ENCODE data around the gene GNAQ. TPM values are rescaled to one million over a fixed set of nuclear protein-coding genes. Genes with fewer than 3 reads are reported as not detected.

The GNAQ gene
- total and polyA plus RNA-seq, 2 donors (not counting 1 experiment from before 2014, with no cell fraction given), result 0.60 to 1.4 TPM

GRCh38 chr9:78025186-78025585, 6.4 kb downstream of the GNAQ start:
- Histone ChIP-seq H3K9me3 (ENCODE audit: control extremely low read depth in 1 of 3, control insufficient read depth in 2 of 3, insufficient read depth in 1 of 3, low read length in 2 of 3) (no peaks in the 10 kb centered on the region), H3K4me3 (ENCODE audit: control extremely low read depth in 1 of 5, extremely low read depth in 1 of 5, insufficient read depth in 1 of 5, low read depth in 2 of 5, low read length in 4 of 5) (no peak overlapping the region), H2AFZ (ENCODE audit: insufficient read depth, low read depth, low read length, poor library complexity, severe bottlenecking) (no peak overlapping the region), H3K27me3 (replicated peaks in 1 of 4; ENCODE audit: control extremely low read depth in 1 of 4, control insufficient read depth in 3 of 4, insufficient read depth in 4 of 4, low read length in 3 of 4) (peaks cover 0 to 30% (median 11%) of the 10 kb centered on the region in 4 experiments), H3K27ac (ENCODE audit: low read length in 2 of 2) (no peak overlapping the region), H3K79me2 (ENCODE audit: control insufficient read depth, insufficient read depth, low read length) (no peaks in the 10 kb centered on the region), H4K20me1 (ENCODE audit: control insufficient read depth, insufficient read depth, low read length, poor library complexity, severe bottlenecking) (no peaks in the 10 kb centered on the region), H3K9ac (ENCODE audit: low read length) (no peak overlapping the region), H3K4me1 (ENCODE audit: control insufficient read depth in 2 of 2, insufficient read depth in 2 of 2, low read length in 2 of 2) (peaks cover 11 to 14% of the 10 kb centered on the region in 2 donors), H3K4me2 (replicated peaks; ENCODE audit: low read depth, low read length, poor library complexity, severe bottlenecking) (no peak overlapping the region), H3K36me3 (replicated peaks in 1 of 2; ENCODE audit: control extremely low read depth in 1 of 2, control insufficient read depth in 1 of 2, extremely low read depth in 1 of 2, insufficient read depth in 2 of 2, low read length in 1 of 2) (no peaks in the 10 kb centered on the region)
- Mint-ChIP-seq H3K27ac (no peak overlapping the region), H3K4me3 (no peak overlapping the region), H3K27me3 (peaks cover 59% of the 10 kb centered on the region), H3K9me3 (ENCODE audit: insufficient read depth) (no peaks in the 10 kb centered on the region), H3K4me1 (peaks cover 15% of the 10 kb centered on the region)
- TF ChIP-seq EZH2 (IDR thresholded peaks at IDR 0.05; ENCODE audit: borderline replicate concordance, insufficient read depth, low read depth, low read length, poor library complexity, severe bottlenecking) (no peak), CTCF (IDR thresholded peaks at IDR 0.05) (no peak)
- DNase-seq (no peak), ATAC-seq (ENCODE audit: low read depth) (no peak)
- ChIA-PET CTCF (no interaction called here), POLR2A (no interaction called here)
- WGBS (ENCODE audit: insufficient coverage), result 90% methylated on average over 4 of the region's 7 CpGs
- intact Hi-C loops (cut with micrococcal nuclease), result no loop called here

- peak overlapping the region; percentile 51 for H3K4me2 ChIP-seq (replicated peaks; ENCODE audit: low read depth, low read length, poor library complexity, severe bottlenecking)
- TF ChIP-seq CTCF (IDR thresholded peaks at IDR 0.05), result no peak
- TF ChIP-seq EZH2 (IDR thresholded peaks at IDR 0.05; ENCODE audit: borderline replicate concordance, insufficient read depth, low read depth, low read length, poor library complexity, severe bottlenecking), result no peak
- no peaks in the 10 kb centered on the region for H4K20me1 ChIP-seq (ENCODE audit: control insufficient read depth, insufficient read depth, low read length, poor library complexity, severe bottlenecking)
- no peaks in the 10 kb centered on the region for H3K79me2 ChIP-seq (ENCODE audit: control insufficient read depth, insufficient read depth, low read length)
- H3K4me1 ChIP-seq (ENCODE audit: control insufficient read depth in 2 of 2, insufficient read depth in 2 of 2, low read length in 2 of 2), result peaks cover 7 to 10% of the 10 kb centered on the region in 2 donors
- Mint-ChIP-seq H3K4me3 (peak overlapping the region; percentile 42), H3K27me3 (peaks cover 45% of the 10 kb centered on the region), H3K27ac (no peak overlapping the region), H3K4me1 (peaks cover 9% of the 10 kb centered on the region), H3K9me3 (ENCODE audit: insufficient read depth) (no peaks in the 10 kb centered on the region)
- 3% methylated on average over 4 of the region's 5 CpGs for whole genome bisulfite sequencing (ENCODE audit: insufficient coverage)
- intact Hi-C loops (cut with micrococcal nuclease), result no loop called here
- H3K4me3 ChIP-seq (ENCODE audit: control extremely low read depth in 1 of 5, extremely low read depth in 1 of 5, insufficient read depth in 1 of 5, low read depth in 2 of 5, low read length in 4 of 5), result no peak overlapping the region
- H3K9me3 ChIP-seq (ENCODE audit: control extremely low read depth in 1 of 3, control insufficient read depth in 2 of 3, insufficient read depth in 1 of 3, low read length in 2 of 3), result no peaks in the 10 kb centered on the region
- H2AFZ ChIP-seq (ENCODE audit: insufficient read depth, low read depth, low read length, poor library complexity, severe bottlenecking), result no peak overlapping the region
- ATAC-seq (ENCODE audit: low read depth) (peak; percentile 17), DNase-seq (peak; percentile 53)
- ChIA-PET POLR2A (no interaction called here), CTCF (no interaction called here)
- H3K27me3 ChIP-seq (replicated peaks in 1 of 4; ENCODE audit: control extremely low read depth in 1 of 4, control insufficient read depth in 3 of 4, insufficient read depth in 4 of 4, low read length in 3 of 4), result peaks cover 0 to 16% (median 2%) of the 10 kb centered on the region in 4 experiments
- H3K27ac ChIP-seq (ENCODE audit: low read length in 2 of 2), result no peak overlapping the region
- no peaks in the 10 kb centered on the region for H3K36me3 ChIP-seq (replicated peaks in 1 of 2; ENCODE audit: control extremely low read depth in 1 of 2, control insufficient read depth in 1 of 2, extremely low read depth in 1 of 2, insufficient read depth in 2 of 2, low read length in 1 of 2)
- no peak overlapping the region for H3K9ac ChIP-seq (ENCODE audit: low read length)
These were observed 8.4 kb downstream of the GNAQ start for GRCh38 chr9:78023003-78023741.

Measured in B cell (primary cell).